22Rv1 (cell line): ENCODE results near the gene CCT7.

Experiments used
- ZFX ChIP-seq: fragments of 450-650 bp; IDR thresholded peaks from 2 replicates; pipeline ENCODE4 v1.6.1; 2017; ENCODE audit warnings: antibody characterized with exemption, borderline replicate concordance
- TF ChIP-seq, protein P1 (sequence below): fragments of 450-650 bp; IDR thresholded peaks from 2 replicates; pipeline ENCODE4 v1.5.1; 2017; ENCODE audit warnings: mild to moderate bottlenecking

DNA sequence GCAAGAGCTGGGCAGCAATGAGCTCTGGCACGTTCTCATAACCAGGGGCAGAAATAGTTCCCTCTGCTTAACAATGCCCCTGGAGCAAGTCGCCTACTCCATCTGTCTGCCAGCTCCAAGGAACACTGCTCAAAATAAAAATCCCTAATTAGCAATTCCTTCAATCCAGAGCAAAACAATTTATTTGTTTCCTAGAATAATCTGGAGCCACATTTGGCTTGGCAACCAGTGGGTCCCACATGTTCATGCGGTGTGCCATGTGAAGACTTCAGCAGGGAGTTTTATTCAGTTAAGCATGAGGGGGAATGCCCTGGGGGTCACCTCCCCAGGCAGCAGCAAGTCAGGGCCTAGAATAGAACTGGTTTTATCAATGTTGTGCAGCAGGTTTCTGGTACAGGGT, 66.8 kb downstream of the CCT7 start:
- TF ChIP-seq, protein P1, sequence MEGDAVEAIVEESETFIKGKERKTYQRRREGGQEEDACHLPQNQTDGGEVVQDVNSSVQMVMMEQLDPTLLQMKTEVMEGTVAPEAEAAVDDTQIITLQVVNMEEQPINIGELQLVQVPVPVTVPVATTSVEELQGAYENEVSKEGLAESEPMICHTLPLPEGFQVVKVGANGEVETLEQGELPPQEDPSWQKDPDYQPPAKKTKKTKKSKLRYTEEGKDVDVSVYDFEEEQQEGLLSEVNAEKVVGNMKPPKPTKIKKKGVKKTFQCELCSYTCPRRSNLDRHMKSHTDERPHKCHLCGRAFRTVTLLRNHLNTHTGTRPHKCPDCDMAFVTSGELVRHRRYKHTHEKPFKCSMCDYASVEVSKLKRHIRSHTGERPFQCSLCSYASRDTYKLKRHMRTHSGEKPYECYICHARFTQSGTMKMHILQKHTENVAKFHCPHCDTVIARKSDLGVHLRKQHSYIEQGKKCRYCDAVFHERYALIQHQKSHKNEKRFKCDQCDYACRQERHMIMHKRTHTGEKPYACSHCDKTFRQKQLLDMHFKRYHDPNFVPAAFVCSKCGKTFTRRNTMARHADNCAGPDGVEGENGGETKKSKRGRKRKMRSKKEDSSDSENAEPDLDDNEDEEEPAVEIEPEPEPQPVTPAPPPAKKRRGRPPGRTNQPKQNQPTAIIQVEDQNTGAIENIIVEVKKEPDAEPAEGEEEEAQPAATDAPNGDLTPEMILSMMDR = no peak
- TF ChIP-seq ZFX = no peak
